B cell (primary cell): Measurements from ENCODE around the gene ZNF622. TPM values are rescaled to one million over a fixed set of nuclear protein-coding genes. Genes with fewer than 3 reads are reported as not detected.

Source experiments
- ATAC-seq: fragments of 200-7000 bp; cut with Tn5 transposase; one replicate; pipeline ENCODE4 v1.10.0; 2021; ENCODE audit warnings: low read depth, mild to moderate bottlenecking, moderate number of reproducible peaks, moderate library complexity
- CTCF ChIA-PET: fragments of 350-600 bp; sonication (Branson Sonifier 250); formaldehyde crosslinking; loops from one replicate; lab custom pipeline; 2021; ENCODE audit warnings: antibody characterized with exemption, inconsistent platforms; lab: Charles Lee
- POLR2A ChIA-PET: fragments of 350-600 bp; sonication (Branson Sonifier 250); formaldehyde crosslinking; loops from one replicate; lab custom pipeline; 2021; ENCODE audit warnings: antibody characterized with exemption; lab: Charles Lee
- DNase-seq: peaks from one replicate; pipeline ENCODE4 v3.0.0; 2013
- H2AFZ ChIP-seq: 2 replicates; pipeline ENCODE4 v1.6.1; 2012; ENCODE audit warnings: mild to moderate bottlenecking, low read depth, low read length; ENCODE audit not compliant: insufficient read depth, poor library complexity, severe bottlenecking
- H3K27ac ChIP-seq, 2 donors: 1 replicate in 1 of 2; 2 replicates in 1 of 2; pipeline ENCODE4 v1.5.1; 2012 to 2013; ENCODE audit warnings: low read length in 2 of 2, mild to moderate bottlenecking in 2 of 2, moderate library complexity in 1 of 2
- H3K27me3 ChIP-seq, 4 experiments: fragments of 200-600 bp in 1 of 4; sonication (generic) in 1 of 4; replicated peaks in 1 of 4; 1 replicate in 2 of 4; 2 replicates in 2 of 4; pipeline versions ENCODE4 v1.6.1 to v1.7.0; 2013 to 2016; ENCODE audit warnings: low read length in 3 of 4, mild to moderate bottlenecking in 2 of 4, mixed read lengths in 1 of 4, moderate library complexity in 1 of 4; ENCODE audit not compliant: insufficient read depth in 4 of 4, control insufficient read depth in 3 of 4; ENCODE audit errors: control extremely low read depth in 1 of 4
- H3K36me3 ChIP-seq, 2 experiments: replicated peaks in 1 of 2; 1 replicate in 1 of 2; 2 replicates in 1 of 2; pipeline versions ENCODE4 v1.6.1 to v1.7.1; 2013; ENCODE audit warnings: low read length in 1 of 2; ENCODE audit not compliant: insufficient read depth in 2 of 2, control insufficient read depth in 1 of 2; ENCODE audit errors: control extremely low read depth in 1 of 2, extremely low read depth in 1 of 2
- H3K4me1 ChIP-seq, 2 donors: fragments of 200-600 bp in 1 of 2; sonication (generic) in 1 of 2; 1 replicate in 1 of 2; 2 replicates in 1 of 2; pipeline versions ENCODE4 v1.5.1 to v1.6.1; 2013 to 2017; ENCODE audit warnings: low read length in 2 of 2; ENCODE audit not compliant: control insufficient read depth in 2 of 2, insufficient read depth in 2 of 2
- H3K4me2 ChIP-seq: replicated peaks from 2 replicates; pipeline ENCODE3; 2012; ENCODE audit warnings: mild to moderate bottlenecking, low read depth, low read length; ENCODE audit not compliant: poor library complexity, severe bottlenecking
- H3K4me3 ChIP-seq, 5 experiments: fragments of 200-600 bp in 1 of 5; sonication (generic) in 1 of 5; 1 replicate in 3 of 5; 2 replicates in 2 of 5; pipeline versions ENCODE4 v1.5.1 to v1.7.0; 2011 to 2016; ENCODE audit warnings: low read length in 4 of 5, mild to moderate bottlenecking in 4 of 5, low read depth in 2 of 5, control low read depth in 1 of 5, moderate library complexity in 1 of 5; ENCODE audit not compliant: insufficient read depth in 1 of 5; ENCODE audit errors: control extremely low read depth in 1 of 5, extremely low read depth in 1 of 5
- H3K79me2 ChIP-seq: fragments of 200-600 bp; sonication (generic); one replicate; pipeline ENCODE4 v1.6.0; 2016; ENCODE audit warnings: low read length; ENCODE audit not compliant: control insufficient read depth, insufficient read depth
- H3K9ac ChIP-seq: fragments of 200-600 bp; sonication (generic); 2 replicates; pipeline ENCODE4 v1.6.1; 2017; ENCODE audit warnings: mild to moderate bottlenecking, low read length, moderate library complexity
- H3K9me3 ChIP-seq, 3 donors: one replicate each; pipeline versions ENCODE4 v1.6.1 to v1.7.1; 2013; ENCODE audit warnings: low read length in 2 of 3; ENCODE audit not compliant: control insufficient read depth in 2 of 3, insufficient read depth in 1 of 3; ENCODE audit errors: control extremely low read depth in 1 of 3
- H4K20me1 ChIP-seq: 2 replicates; pipeline ENCODE4 v1.6.0; 2012; ENCODE audit warnings: mild to moderate bottlenecking, low read length; ENCODE audit not compliant: insufficient read depth, control insufficient read depth, poor library complexity, severe bottlenecking
- H3K27ac Mint-ChIP-seq: one replicate; pipeline ENCODE4 v1.8.0; 2021; ENCODE audit warnings: mixed read lengths
- H3K27me3 Mint-ChIP-seq: one replicate; pipeline ENCODE4 v1.8.0; 2021; ENCODE audit warnings: mixed read lengths
- H3K4me1 Mint-ChIP-seq: one replicate; pipeline ENCODE4 v1.8.0; 2021; ENCODE audit warnings: mixed read lengths
- H3K4me3 Mint-ChIP-seq: one replicate; pipeline ENCODE4 v1.8.0; 2021; ENCODE audit warnings: mixed read lengths
- H3K9me3 Mint-ChIP-seq: one replicate; pipeline ENCODE4 v1.8.0; 2022; ENCODE audit warnings: mixed read lengths; ENCODE audit not compliant: insufficient read depth
- EZH2 ChIP-seq: IDR thresholded peaks from 2 replicates; pipeline ENCODE4 v1.6.1; 2012; ENCODE audit warnings: borderline replicate concordance, low read depth, mild to moderate bottlenecking, moderate library complexity, low read length; ENCODE audit not compliant: insufficient read depth, poor library complexity, severe bottlenecking
- WGBS: methylation state at CpG from one replicate; pipeline ENCODE4 v1.1.5; 2013; ENCODE audit warnings: missing lambda C conversion rate; ENCODE audit not compliant: insufficient coverage; 5-methylcytosine and 5-hydroxymethylcytosine counted together
- intact Hi-C: fragments of 100-400 bp; cut with micrococcal nuclease; formaldehyde crosslinking; loops from one replicate; pipeline ENCODE4 v1.10.0; 2022
- polyA plus RNA-seq: library from polyadenylated mRNA; depleted of rRNA; stranded (reverse); fragments of >200 nt; gene quantifications from 2 replicates; pipeline ENCODE4 v1.2.3, GENCODE V29; 2012
- total RNA-seq, 2 donors: library from RNA; stranded (reverse); fragments of 120-200 nt in 1 of 2; gene quantifications; 1 replicate in 1 of 2; 2 replicates in 1 of 2; pipeline versions ENCODE4 v1.2.3 to v1.2.4, GENCODE V29; 2013 to 2022
- TF ChIP-seq, protein P1 (sequence below): fragments of 200-600 bp; IDR thresholded peaks from one replicate; pipeline ENCODE4 v1.8.0; 2022; ENCODE audit warnings: antibody characterized with exemption, mild to moderate bottlenecking

Gene ZNF622
- total and polyA plus RNA-seq, 2 donors (not counting 1 experiment from before 2014, with no cell fraction given): 7.5 to 37.1 TPM

DNA sequence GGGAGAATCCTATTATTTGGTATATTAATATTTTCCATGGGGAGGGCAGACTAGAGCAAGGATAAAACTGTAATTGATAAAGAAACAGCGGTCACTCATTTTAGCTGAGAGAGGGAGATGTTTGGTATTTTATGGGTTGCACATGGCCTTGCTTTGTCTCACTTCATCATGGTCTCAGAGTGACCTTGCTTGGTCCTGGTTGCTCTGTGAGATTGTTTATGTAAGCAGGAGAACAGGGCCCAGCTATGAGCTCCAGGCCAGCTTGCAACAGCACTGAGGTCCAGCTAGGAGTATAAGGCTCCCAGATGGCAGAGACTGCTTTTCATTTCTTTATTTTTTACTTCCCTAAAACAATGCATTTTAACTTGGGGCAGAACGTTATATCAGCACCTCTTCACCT is 50.7 kb downstream of the ZNF622 start:
- peaks cover 10% of the 10 kb centered on the region for H3K27me3 Mint-ChIP-seq
- no peaks in the 10 kb centered on the region for H3K4me1 ChIP-seq

DNA sequence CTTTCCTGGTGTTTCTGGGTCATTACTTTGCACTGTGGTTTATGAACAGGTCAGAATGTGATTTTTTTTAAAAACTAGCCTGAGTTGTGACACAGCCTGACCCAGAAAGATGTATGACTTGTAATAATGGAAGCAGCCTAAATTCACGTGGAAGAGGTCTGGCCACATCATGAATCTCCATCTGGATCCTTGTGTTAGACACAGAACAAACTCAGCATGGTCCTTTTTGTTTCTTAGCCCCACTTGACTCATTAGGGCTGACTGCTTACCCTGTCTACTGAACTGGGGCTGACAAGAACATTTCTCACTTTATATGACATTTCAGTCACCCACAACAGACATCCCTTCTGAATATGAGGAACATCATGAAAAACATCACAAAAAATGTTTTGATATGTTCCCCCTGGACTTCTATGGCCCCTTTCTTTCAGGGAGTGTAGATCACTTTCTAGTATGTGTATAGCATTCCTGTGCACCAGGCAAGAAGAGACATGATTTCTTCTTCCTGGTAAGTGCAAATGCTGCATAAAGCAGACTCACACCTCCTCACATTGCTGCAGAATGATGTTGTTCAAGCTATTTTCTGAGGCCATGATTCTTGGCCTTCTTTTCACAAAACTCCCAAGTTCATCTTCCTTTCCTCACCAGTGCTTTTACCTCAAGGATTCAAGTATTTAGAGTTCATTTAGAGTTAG is 52.3 kb downstream of the ZNF622 start:
- no peaks in the 10 kb centered on the region for H3K9me3 Mint-ChIP-seq

More for the DNA sequence above, 50.7 kb downstream of the ZNF622 start:
- no peak for ATAC-seq
- H3K4me3 ChIP-seq: no peak overlapping the region
- H3K9me3 ChIP-seq: no peaks in the 10 kb centered on the region
- peaks cover 0 to 5% (median 0%) of the 10 kb centered on the region in 4 experiments for H3K27me3 ChIP-seq
- CTCF ChIA-PET: interaction anchor here (0.5 kb wide), 1 partner anchor 377 kb away, joined by 3 read pairs; no protein-coding TSS in a partner anchor
- intact Hi-C loops: no loop called here
- Mint-ChIP-seq H3K4me3 (no peak overlapping the region), H3K27ac (no peak overlapping the region), H3K9me3 (no peaks in the 10 kb centered on the region), H3K4me1 (no peaks in the 10 kb centered on the region)
- POLR2A ChIA-PET: no interaction called here
- WGBS: 75% methylated on average over 2 of the region's 2 CpGs
- no peak overlapping the region for H2AFZ ChIP-seq
- H3K36me3 ChIP-seq: no peaks in the 10 kb centered on the region
- no peak for TF ChIP-seq EZH2
- TF ChIP-seq, protein P1, sequence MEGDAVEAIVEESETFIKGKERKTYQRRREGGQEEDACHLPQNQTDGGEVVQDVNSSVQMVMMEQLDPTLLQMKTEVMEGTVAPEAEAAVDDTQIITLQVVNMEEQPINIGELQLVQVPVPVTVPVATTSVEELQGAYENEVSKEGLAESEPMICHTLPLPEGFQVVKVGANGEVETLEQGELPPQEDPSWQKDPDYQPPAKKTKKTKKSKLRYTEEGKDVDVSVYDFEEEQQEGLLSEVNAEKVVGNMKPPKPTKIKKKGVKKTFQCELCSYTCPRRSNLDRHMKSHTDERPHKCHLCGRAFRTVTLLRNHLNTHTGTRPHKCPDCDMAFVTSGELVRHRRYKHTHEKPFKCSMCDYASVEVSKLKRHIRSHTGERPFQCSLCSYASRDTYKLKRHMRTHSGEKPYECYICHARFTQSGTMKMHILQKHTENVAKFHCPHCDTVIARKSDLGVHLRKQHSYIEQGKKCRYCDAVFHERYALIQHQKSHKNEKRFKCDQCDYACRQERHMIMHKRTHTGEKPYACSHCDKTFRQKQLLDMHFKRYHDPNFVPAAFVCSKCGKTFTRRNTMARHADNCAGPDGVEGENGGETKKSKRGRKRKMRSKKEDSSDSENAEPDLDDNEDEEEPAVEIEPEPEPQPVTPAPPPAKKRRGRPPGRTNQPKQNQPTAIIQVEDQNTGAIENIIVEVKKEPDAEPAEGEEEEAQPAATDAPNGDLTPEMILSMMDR: no peak
- no peak for DNase-seq
- H3K27ac ChIP-seq: no peak overlapping the region
- H3K9ac ChIP-seq: no peak overlapping the region
- no peaks in the 10 kb centered on the region for H3K79me2 ChIP-seq
- H3K4me2 ChIP-seq: no peak overlapping the region
- H4K20me1 ChIP-seq: no peaks in the 10 kb centered on the region

More for the DNA sequence above, 52.3 kb downstream of the ZNF622 start:
- Histone ChIP-seq H3K27me3 (peaks cover 0 to 5% (median 0%) of the 10 kb centered on the region in 4 experiments), H3K4me1 (no peaks in the 10 kb centered on the region), H3K27ac (no peak overlapping the region), H3K79me2 (no peaks in the 10 kb centered on the region), H3K4me2 (no peak overlapping the region), H3K9ac (no peak overlapping the region), H3K36me3 (no peaks in the 10 kb centered on the region), H4K20me1 (no peaks in the 10 kb centered on the region), H3K9me3 (no peaks in the 10 kb centered on the region), H2AFZ (no peak overlapping the region), H3K4me3 (no peak overlapping the region)
- ATAC-seq (no peak), DNase-seq (no peak)
- intact Hi-C loops: no loop called here
- no peak overlapping the region for H3K4me3 Mint-ChIP-seq
- CTCF ChIA-PET: no interaction called here
- no peak overlapping the region for H3K27ac Mint-ChIP-seq
- POLR2A ChIA-PET: no interaction called here
- no peaks in the 10 kb centered on the region for H3K4me1 Mint-ChIP-seq
- H3K27me3 Mint-ChIP-seq: peaks cover 10% of the 10 kb centered on the region
- no peak for TF ChIP-seq EZH2
- TF ChIP-seq, protein P1: no peak
- WGBS: 67% methylated on average over 1 of the region's 1 CpG
